Colonic mucosa (tissue), 4 donors: Measurements from ENCODE around the gene MYMK. TPM values are rescaled to one million over a fixed set of nuclear protein-coding genes. Genes with fewer than 3 reads are reported as not detected.

ENCODE experiments used
- DNase-seq: peaks from one replicate; pipeline ENCODE4 v3.0.0-alpha.2; 2020
- H3K27ac ChIP-seq: fragments of 200-600 bp; one replicate; pipeline ENCODE4 v1.8.0; 2021
- H3K27me3 ChIP-seq: fragments of 200-600 bp; one replicate; pipeline ENCODE4 v1.8.0; 2021
- H3K36me3 ChIP-seq: fragments of 200-600 bp; one replicate; pipeline ENCODE4 v1.8.0; 2021
- H3K4me1 ChIP-seq: fragments of 200-600 bp; one replicate; pipeline ENCODE4 v1.8.0; 2021; ENCODE audit warnings: mild to moderate bottlenecking
- H3K4me3 ChIP-seq: fragments of 200-600 bp; one replicate; pipeline ENCODE4 v1.8.0; 2021
- H3K9ac ChIP-seq, 2 donors: one replicate each; pipeline ENCODE4 v1.7.0; 2013; ENCODE audit warnings: control low read depth in 2 of 2, low read depth in 2 of 2, low read length in 2 of 2
- H3K9me3 ChIP-seq: fragments of 200-600 bp; one replicate; pipeline ENCODE4 v1.8.0; 2021
- intact Hi-C: fragments of 100-400 bp; cut with DNase I; formaldehyde crosslinking; loops from one replicate; pipeline ENCODE4 v1.14.1; 2022
- total RNA-seq, 2 donors: library from RNA; stranded (reverse); fragmentation: NEBNext Ultra II Directional in 1 of 2; extraction: Animal tissue kit (Norgen Biotek cat#: 25700) in 1 of 2; gene quantifications; one replicate each; pipeline ENCODE4 v1.2.1, GENCODE V29; 2021
- TF ChIP-seq, protein P1 (sequence below): fragments of 200-600 bp; IDR thresholded peaks from one replicate; pipeline ENCODE4 v1.8.0; 2022; ENCODE audit warnings: antibody characterized with exemption, mild to moderate bottlenecking
- donor health status: healthy.
- donor health status: DM: no; HTN: no; CAD: no.
- donor health status: DM: no; HTN: no; CAD: no.

MYMK gene
- total RNA-seq, 2 donors from 2014 or later = not detected

DNA sequence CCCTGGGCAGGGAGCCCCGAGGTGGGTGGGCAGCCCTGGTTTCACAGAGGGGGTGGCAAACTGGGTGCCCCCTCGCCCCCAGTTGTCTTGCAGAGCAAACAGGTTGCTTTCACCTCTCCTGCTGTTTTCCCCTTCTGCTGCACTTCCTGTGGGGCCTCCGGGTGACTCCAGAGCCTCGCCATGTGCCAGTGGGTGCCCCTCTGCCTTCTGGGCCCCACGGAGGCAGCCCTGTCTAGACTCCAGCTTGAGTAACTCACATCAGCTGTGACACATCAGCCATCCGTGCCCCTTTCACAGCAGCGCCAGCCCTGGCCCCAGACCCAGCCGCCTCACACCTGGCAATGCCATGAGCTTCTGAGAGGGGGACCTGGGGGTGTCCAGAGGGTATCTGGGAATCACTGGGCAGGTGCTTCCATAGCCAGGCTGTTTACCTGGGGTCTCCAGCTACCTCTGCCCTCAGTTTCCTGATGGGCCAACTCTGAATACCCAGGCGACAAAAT is 46.7 kb upstream of the MYMK start:
- H3K4me3 ChIP-seq = no peak overlapping the region
- no peak overlapping the region for H3K27ac ChIP-seq
- no peaks in the 10 kb centered on the region for H3K36me3 ChIP-seq
- H3K27me3 ChIP-seq = no peaks in the 10 kb centered on the region
- no peaks in the 10 kb centered on the region for H3K9me3 ChIP-seq
- DNase-seq = no peak
- no peaks in the 10 kb centered on the region for H3K4me1 ChIP-seq
- intact Hi-C loops = no loop called here
- TF ChIP-seq, protein P1, sequence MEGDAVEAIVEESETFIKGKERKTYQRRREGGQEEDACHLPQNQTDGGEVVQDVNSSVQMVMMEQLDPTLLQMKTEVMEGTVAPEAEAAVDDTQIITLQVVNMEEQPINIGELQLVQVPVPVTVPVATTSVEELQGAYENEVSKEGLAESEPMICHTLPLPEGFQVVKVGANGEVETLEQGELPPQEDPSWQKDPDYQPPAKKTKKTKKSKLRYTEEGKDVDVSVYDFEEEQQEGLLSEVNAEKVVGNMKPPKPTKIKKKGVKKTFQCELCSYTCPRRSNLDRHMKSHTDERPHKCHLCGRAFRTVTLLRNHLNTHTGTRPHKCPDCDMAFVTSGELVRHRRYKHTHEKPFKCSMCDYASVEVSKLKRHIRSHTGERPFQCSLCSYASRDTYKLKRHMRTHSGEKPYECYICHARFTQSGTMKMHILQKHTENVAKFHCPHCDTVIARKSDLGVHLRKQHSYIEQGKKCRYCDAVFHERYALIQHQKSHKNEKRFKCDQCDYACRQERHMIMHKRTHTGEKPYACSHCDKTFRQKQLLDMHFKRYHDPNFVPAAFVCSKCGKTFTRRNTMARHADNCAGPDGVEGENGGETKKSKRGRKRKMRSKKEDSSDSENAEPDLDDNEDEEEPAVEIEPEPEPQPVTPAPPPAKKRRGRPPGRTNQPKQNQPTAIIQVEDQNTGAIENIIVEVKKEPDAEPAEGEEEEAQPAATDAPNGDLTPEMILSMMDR = no peak
- H3K9ac ChIP-seq = no peak overlapping the region

DNA sequence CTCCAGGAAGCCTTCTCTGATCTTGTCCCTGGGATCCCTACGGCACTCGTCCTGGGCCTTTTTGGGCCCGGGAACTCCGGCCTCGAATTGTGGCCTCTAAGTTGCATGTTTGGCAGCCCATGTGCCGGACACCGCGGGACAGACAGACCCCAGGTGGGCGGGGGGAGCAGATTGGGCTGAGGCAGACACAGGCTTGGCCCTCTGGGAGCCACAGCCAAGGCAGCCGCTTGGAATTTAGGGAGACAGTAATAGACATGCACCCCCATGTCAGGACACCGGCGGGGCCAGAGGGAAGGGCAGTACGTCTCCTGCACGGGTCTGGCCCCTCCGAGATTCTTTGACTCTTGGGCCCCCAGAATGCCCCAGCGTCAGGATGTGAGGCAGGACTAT is 45.9 kb upstream of the MYMK start:
- Histone ChIP-seq H3K27ac (no peak overlapping the region), H3K36me3 (no peaks in the 10 kb centered on the region), H3K9me3 (no peaks in the 10 kb centered on the region), H3K27me3 (no peaks in the 10 kb centered on the region), H3K9ac (no peak overlapping the region), H3K4me3 (no peak overlapping the region), H3K4me1 (no peaks in the 10 kb centered on the region)
- intact Hi-C loops = no loop called here
- no peak for DNase-seq
- TF ChIP-seq, protein P1 = no peak

DNA sequence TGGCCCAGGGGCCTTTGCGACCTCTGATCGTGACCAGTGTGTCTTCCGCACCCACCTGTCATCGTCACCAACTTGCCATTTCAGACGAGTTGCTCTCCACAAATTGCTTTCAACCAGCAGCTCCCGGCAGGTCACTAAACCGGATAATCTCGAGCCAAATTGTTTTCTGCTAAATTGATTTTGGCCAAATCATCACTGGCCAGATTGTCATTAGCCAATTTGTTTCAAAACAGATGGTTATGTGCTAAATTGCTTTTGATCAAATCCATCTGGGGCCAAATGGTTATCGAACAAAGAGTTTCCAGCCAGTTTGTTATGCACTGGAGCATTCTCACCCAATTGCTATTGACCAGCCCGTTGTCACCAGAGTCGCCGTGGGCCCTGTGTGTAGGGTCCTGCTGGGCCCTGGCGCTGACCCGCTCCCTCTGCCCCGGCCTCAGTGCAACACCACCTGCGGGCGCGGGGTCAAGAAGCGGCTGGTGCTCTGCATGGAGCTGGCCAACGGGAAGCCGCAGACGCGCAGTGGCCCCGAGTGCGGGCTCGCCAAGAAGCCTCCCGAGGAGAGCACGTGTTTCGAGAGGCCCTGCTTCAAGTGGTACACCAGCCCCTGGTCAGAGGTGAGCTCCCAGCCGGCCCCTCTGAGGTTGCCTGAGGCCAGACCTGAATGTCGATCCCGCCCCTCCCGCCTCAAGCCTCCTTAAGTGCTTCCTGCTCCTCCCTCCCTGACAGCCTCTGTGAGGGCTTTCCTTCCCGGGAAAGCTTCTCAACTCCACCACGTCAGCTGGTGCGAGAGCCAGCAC is 45.3 kb upstream of the MYMK start:
- H3K27ac ChIP-seq = no peak overlapping the region
- no peaks in the 10 kb centered on the region for H3K9me3 ChIP-seq
- no peak overlapping the region for H3K4me3 ChIP-seq
- H3K27me3 ChIP-seq = no peaks in the 10 kb centered on the region
- H3K9ac ChIP-seq = no peak overlapping the region
- H3K36me3 ChIP-seq = no peaks in the 10 kb centered on the region
- H3K4me1 ChIP-seq = no peaks in the 10 kb centered on the region
- DNase-seq = no peak
- intact Hi-C loops = no loop called here
- TF ChIP-seq, protein P1 = no peak

DNA sequence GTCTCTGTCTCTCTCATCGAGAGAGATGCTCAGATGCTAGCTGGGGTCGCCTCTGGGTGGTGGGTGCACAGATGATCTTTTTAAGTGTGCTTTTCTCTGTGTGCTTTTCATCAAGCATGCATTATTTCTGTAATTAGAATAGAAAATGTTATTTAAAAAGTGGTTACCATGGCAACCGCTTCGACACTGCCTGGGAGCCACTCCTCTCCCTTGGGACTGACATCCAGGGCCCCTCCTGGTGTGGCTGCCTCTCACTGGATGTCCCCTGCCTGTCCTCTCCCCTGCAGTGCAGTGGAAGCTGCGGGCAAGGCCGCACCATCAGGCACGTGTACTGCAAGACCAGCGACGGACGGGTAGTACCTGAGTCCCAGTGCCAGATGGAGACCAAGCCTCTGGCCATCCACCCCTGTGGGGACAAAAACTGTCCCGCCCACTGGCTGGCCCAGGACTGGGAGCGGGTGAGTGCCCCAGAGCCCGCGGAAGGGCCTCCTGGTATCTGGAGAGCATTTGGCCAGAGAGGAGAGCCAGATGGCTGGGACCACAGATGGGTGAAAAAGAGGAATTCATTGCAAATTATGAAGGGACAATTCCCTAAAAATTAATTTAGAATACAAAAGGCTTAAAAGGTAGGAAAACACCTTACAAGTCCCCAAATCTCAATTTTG is 44.5 kb upstream of the MYMK start:
- no peak overlapping the region for H3K9ac ChIP-seq
- no peak overlapping the region for H3K27ac ChIP-seq
- H3K4me3 ChIP-seq = no peak overlapping the region
- no peaks in the 10 kb centered on the region for H3K36me3 ChIP-seq
- no peak for DNase-seq
- no peaks in the 10 kb centered on the region for H3K4me1 ChIP-seq
- no peaks in the 10 kb centered on the region for H3K9me3 ChIP-seq
- TF ChIP-seq, protein P1 = no peak
- no peaks in the 10 kb centered on the region for H3K27me3 ChIP-seq
- intact Hi-C loops = no loop called here

DNA sequence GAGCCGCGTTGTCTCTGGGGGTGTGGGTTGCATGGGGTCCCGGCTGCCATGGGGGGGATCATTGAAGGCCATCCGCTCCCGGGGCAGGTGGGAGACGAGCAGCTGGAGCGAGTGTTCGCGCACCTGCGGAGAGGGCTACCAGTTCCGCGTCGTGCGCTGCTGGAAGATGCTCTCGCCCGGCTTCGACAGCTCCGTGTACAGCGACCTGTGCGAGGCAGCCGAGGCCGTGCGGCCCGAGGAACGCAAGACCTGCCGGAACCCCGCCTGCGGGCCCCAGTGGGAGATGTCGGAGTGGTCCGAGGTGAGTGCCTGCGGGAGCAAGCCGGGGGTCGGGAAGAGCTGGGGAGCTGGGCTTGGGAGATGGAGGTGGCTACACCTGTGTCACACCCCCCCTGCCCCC is 43.4 kb upstream of the MYMK start:
- Histone ChIP-seq H3K27ac (no peak overlapping the region), H3K36me3 (no peaks in the 10 kb centered on the region), H3K4me3 (no peak overlapping the region), H3K9me3 (no peaks in the 10 kb centered on the region), H3K9ac (no peak overlapping the region), H3K4me1 (peaks cover 3% of the 10 kb centered on the region), H3K27me3 (no peaks in the 10 kb centered on the region)
- no peak for DNase-seq
- TF ChIP-seq, protein P1 = no peak
- intact Hi-C loops = no loop called here
